BJ (cell line): ENCODE data around the gene CUEDC2. TPM values are rescaled to one million over a fixed set of nuclear protein-coding genes. Genes with fewer than 3 reads are reported as not detected.

ENCODE experiments used
- CTCF ChIA-PET: fragments of 350-600 bp; formaldehyde crosslinking; extraction: SDS; loops from one replicate; lab custom pipeline; 2021; ENCODE audit warnings: antibody characterized with exemption, inconsistent platforms; lab: Yijun Ruan, JAX
- POLR2A ChIA-PET: fragments of 300-600 bp; sonication (Branson Sonifier 250); formaldehyde crosslinking; extraction: SDS; loops from one replicate; lab custom pipeline; 2021; ENCODE audit warnings: antibody characterized with exemption; lab: Charles Lee
- DNase-seq: peaks from one replicate; pipeline ENCODE4 v3.0.0-alpha.2; 2011; ENCODE audit warnings: low read depth
- H3K27me3 ChIP-seq: 2 replicates; pipeline ENCODE4 v1.6.0; 2011; ENCODE audit warnings: low read length; ENCODE audit not compliant: control insufficient read depth, insufficient read depth
- H3K36me3 ChIP-seq: 2 replicates; pipeline ENCODE4 v1.5.1; 2011; ENCODE audit warnings: low read length; ENCODE audit not compliant: control insufficient read depth, insufficient read depth
- H3K4me3 ChIP-seq: 2 replicates; pipeline ENCODE4 v1.5.1; 2011; ENCODE audit warnings: low read depth, mild to moderate bottlenecking, control low read depth, low read length
- CTCF ChIP-seq: IDR thresholded peaks from 2 replicates; pipeline ENCODE4 v1.5.1; 2011; ENCODE audit warnings: low read depth, mild to moderate bottlenecking, control low read depth, inconsistent platforms, low read length, moderate library complexity; ENCODE audit not compliant: insufficient read depth
- polyA plus RNA-seq: library from polyadenylated mRNA; depleted of rRNA; stranded (reverse); fragments of >200 nt; gene quantifications from 2 replicates; pipeline ENCODE4 v1.2.3, GENCODE V29; 2011

Gene CUEDC2
- polyA plus RNA-seq, 1 experiment, result 74.4 TPM

GRCh38 chr10:102450124-102450373, 17.7 kb upstream of the CUEDC2 start:
- no peak for DNase-seq
- POLR2A ChIA-PET, result no interaction called here
- peak overlapping the region; percentile 72 for H3K4me3 ChIP-seq
- no peaks in the 10 kb centered on the region for H3K27me3 ChIP-seq
- CTCF ChIA-PET, result interaction anchor here (0.9 to 1.7 kb wide), 3 partner anchors 14 to 221 kb away, joined by 3 to 5 read pairs (median 3); no protein-coding TSS in a partner anchor
- no peaks in the 10 kb centered on the region for H3K36me3 ChIP-seq
- TF ChIP-seq CTCF, result no peak

GRCh38 chr10:102449321-102450123, 17.1 kb upstream of the CUEDC2 start:
- peak overlapping the region; percentile 72 for H3K4me3 ChIP-seq
- DNase-seq, result no peak
- no peak for TF ChIP-seq CTCF
- H3K36me3 ChIP-seq, result no peaks in the 10 kb centered on the region
- H3K27me3 ChIP-seq, result no peaks in the 10 kb centered on the region
- ChIA-PET POLR2A (no interaction called here), CTCF (interaction anchor here (0.9 to 1.7 kb wide), 3 partner anchors 14 to 220 kb away, joined by 3 to 5 read pairs (median 3); no protein-coding TSS in a partner anchor)

- ChIA-PET CTCF (no interaction called here), POLR2A (no interaction called here)
Observed at GRCh38 chr10:102444851-102445250, 12.5 kb upstream of the CUEDC2 start.

GRCh38 chr10:102438374-102438773, 6.0 kb upstream of the CUEDC2 start:
- Histone ChIP-seq H3K36me3 (no peaks in the 10 kb centered on the region), H3K4me3 (no peak overlapping the region), H3K27me3 (no peaks in the 10 kb centered on the region; the same call in 1 of the 2 replicates)
- POLR2A ChIA-PET, result no interaction called here
- TF ChIP-seq CTCF, result no peak
- no peak for DNase-seq
- CTCF ChIA-PET, result no interaction called here

More at GRCh38 chr10:102444851-102445250, 12.5 kb upstream of the CUEDC2 start:
- no peak for TF ChIP-seq CTCF
- Histone ChIP-seq H3K36me3 (no peaks in the 10 kb centered on the region), H3K4me3 (no peak overlapping the region), H3K27me3 (no peaks in the 10 kb centered on the region)
- no peak for DNase-seq

GRCh38 chr10:102437515-102437914, 5.1 kb upstream of the CUEDC2 start:
- POLR2A ChIA-PET, result no interaction called here
- DNase-seq, result no peak
- Histone ChIP-seq H3K27me3 (no peaks in the 10 kb centered on the region; the same call in 1 of the 2 replicates), H3K4me3 (no peak overlapping the region), H3K36me3 (no peaks in the 10 kb centered on the region)
- no peak for TF ChIP-seq CTCF
- CTCF ChIA-PET, result no interaction called here
